OCI-LY3 (cell line): ENCODE data around the gene ZNF677.
"Not testable (repeated sequence)": the region's sequence is repeated elsewhere in the genome, so short reads cannot be mapped to it uniquely, and the experiment has no call there.

Experiments used
- H2AFZ ChIP-seq: fragments of 200-600, 300-600 bp; shearing (Covaris generic); 2 replicates; pipeline ENCODE4 v1.6.0; 2014; ENCODE audit warnings: antibody characterized with exemption, low read depth, low read length
- H3K27ac ChIP-seq: fragments of 200-600, 300-600 bp; sonication (generic); 2 replicates; pipeline ENCODE4 v1.5.1; 2014; ENCODE audit warnings: mild to moderate bottlenecking, low read length, moderate library complexity, mixed read lengths
- H3K27me3 ChIP-seq: fragments of 200-600, 300-600 bp; sonication (generic); 2 replicates; pipeline ENCODE4 v1.6.1; 2014; ENCODE audit warnings: low read depth, low read length, mixed read lengths
- H3K36me3 ChIP-seq: fragments of 200-600, 300-600 bp; sonication (generic); replicated peaks from 2 replicates; pipeline ENCODE3; 2014; ENCODE audit warnings: low read depth, low read length, mixed read lengths
- H3K4me1 ChIP-seq: fragments of 300-600, 200-600 bp; sonication (generic); 2 replicates; pipeline ENCODE4 v1.6.1; 2014; ENCODE audit warnings: low read length, mixed read lengths
- H3K4me2 ChIP-seq: fragments of 200-600, 300-600 bp; sonication (generic); 2 replicates; pipeline ENCODE4 v1.6.1; 2014; ENCODE audit warnings: low read length, mixed read lengths
- H3K4me3 ChIP-seq: fragments of 300-600, 200-600 bp; sonication (generic); 2 replicates; pipeline ENCODE4 v1.5.1; 2014; ENCODE audit warnings: antibody characterized with exemption, mild to moderate bottlenecking, low read length, moderate library complexity
- H3K79me2 ChIP-seq: fragments of 300-600, 200-600 bp; shearing (Covaris generic); 2 replicates; pipeline ENCODE4 v1.6.1; 2014; ENCODE audit warnings: mild to moderate bottlenecking, low read length, mixed read lengths
- H3K9ac ChIP-seq: fragments of 300-600, 200-600 bp; shearing (Covaris generic); 2 replicates; pipeline ENCODE4 v1.6.0; 2014; ENCODE audit warnings: mild to moderate bottlenecking, low read length, moderate library complexity
- H3K9me3 ChIP-seq: fragments of 200-600, 300-600 bp; shearing (Covaris generic); 2 replicates; pipeline ENCODE4 v1.6.1; 2014; ENCODE audit warnings: low read length, mixed read lengths; ENCODE audit not compliant: insufficient read depth
- H4K20me1 ChIP-seq: fragments of 200-600, 300-600 bp; sonication (generic); 2 replicates; pipeline ENCODE4 v1.6.1; 2016; ENCODE audit warnings: low read length, mixed read lengths; ENCODE audit not compliant: insufficient read depth
- CTCF ChIP-seq: fragments of 200-600, 300-600 bp; sonication (generic); IDR thresholded peaks from 2 replicates; pipeline ENCODE4 v1.5.1; 2014; ENCODE audit warnings: antibody characterized with exemption, low read length, low read depth
- EZH2phosphoT487 ChIP-seq: fragments of 200-600 bp; shearing (Covaris generic); IDR thresholded peaks from 2 replicates; pipeline ENCODE4 v1.6.1; 2018; ENCODE audit warnings: antibody characterized with exemption, mixed run types, low read depth

The ZNF677 gene

DNA sequence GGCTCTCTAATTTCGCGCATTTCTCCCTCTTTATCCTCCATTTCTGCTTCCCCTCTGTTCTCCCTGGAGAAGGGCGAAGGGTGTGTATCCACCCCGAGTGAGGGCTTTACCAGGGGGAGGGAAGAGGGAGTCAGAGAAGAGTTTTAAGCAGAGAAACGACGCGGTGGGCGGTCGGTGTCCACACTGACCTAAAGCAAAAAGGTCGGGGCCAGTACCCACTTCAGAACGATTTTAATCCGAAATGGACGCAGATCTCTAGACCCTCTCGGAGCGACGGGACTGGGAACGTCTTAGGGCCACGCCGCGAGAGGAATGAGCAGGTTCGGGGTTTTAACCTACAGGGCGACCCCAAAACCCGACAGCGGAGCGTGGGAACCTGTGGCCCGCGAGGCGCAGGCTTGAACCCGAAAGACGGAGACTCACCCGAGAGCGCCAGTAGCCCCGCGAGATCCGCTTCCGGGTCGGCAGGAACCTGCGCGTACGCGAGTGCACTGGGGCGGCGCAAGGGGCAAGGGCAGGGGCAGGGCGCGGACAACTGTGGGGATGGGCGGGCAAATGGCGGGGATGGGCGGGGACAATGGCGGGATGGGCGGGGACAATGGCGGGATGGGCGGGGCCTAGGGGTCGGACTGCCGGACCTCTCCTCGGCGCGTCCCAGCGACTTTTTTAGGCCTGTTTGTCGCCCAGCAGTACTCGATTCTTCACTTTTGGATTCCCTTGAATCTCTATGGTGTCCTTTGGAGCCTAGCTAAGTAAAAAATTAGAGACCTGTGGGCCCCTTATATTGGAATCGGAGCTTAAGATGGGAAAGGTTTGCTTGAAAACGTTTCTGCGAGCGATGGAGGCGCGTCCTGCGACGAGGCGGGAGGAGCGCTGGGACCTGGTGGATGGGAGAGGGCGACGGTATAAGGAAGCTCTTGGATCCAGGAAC lies at the start of gene ZNF677:
TSS of gene ZNF677 (minus strand) at position 463 of the 931 bp plus-strand sequence. CDS start 3,323 bp downstream, outside the sequence.
- H2AFZ ChIP-seq: no peak within 1 kb of the TSS
- H3K9ac ChIP-seq: no peak within 1 kb of the TSS
- no peaks in the 10 kb centered on the region for H3K36me3 ChIP-seq
- H4K20me1 ChIP-seq: no peaks in the 10 kb centered on the region
- no peaks in the 10 kb centered on the region for H3K27me3 ChIP-seq
- no peaks in the 10 kb centered on the region for H3K79me2 ChIP-seq
- no peak within 1 kb of the TSS for H3K4me3 ChIP-seq
- no peak within 1 kb of the TSS for H3K4me2 ChIP-seq
- H3K9me3 ChIP-seq: peaks cover 20% of the 10 kb centered on the region
- H3K4me1 ChIP-seq: no peaks in the 10 kb centered on the region
- no peak within 1 kb of the TSS for H3K27ac ChIP-seq
- TF ChIP-seq CTCF: no peak
- TF ChIP-seq EZH2phosphoT487: no peak

DNA sequence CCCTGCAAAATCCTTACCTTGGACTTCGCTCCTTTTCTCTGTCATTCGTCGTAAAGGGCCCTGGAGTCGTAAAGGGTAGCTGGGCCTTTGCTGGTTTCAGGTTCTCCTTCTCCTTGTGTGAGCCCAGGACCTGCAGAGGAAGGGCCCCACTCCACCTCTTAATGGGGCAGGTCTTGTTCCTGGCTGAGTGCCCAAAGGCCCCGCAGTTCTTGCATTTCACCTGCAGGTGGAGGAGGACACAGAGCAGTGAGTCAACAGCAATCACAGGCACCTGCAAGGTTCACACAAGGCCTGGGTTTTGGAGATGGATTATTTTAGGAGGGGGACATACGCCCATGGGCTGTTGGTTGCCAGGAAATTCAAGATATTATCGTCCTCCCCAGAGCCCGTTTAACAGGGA lies 46.7 kb upstream of the ZNF677 start:
- not testable (repeated sequence) for H3K27me3 ChIP-seq, H3K4me3 ChIP-seq, H4K20me1 ChIP-seq, H3K9ac ChIP-seq, H3K36me3 ChIP-seq, H3K9me3 ChIP-seq, H3K4me2 ChIP-seq, H3K79me2 ChIP-seq, H2AFZ ChIP-seq, H3K4me1 ChIP-seq, H3K27ac ChIP-seq

- Histone ChIP-seq H3K27ac (no peak overlapping the region), H3K4me3 (no peak overlapping the region), H3K79me2 (no peaks in the 10 kb centered on the region), H3K9ac (no peak overlapping the region), H3K27me3 (no peaks in the 10 kb centered on the region), H3K4me2 (no peak overlapping the region), H3K36me3 (no peaks in the 10 kb centered on the region), H2AFZ (no peak overlapping the region), H3K9me3 (peaks cover 36% of the 10 kb centered on the region), H3K4me1 (no peaks in the 10 kb centered on the region), H4K20me1 (no peaks in the 10 kb centered on the region)
- TF ChIP-seq EZH2phosphoT487 (no peak), CTCF (no peak)
Observed at GRCh38 chr19:53294786-53295441, 40.2 kb upstream of the ZNF677 start.

GRCh38 chr19:53290758-53291549 lies 36.3 kb upstream of the ZNF677 start:
- no peaks in the 10 kb centered on the region for H3K36me3 ChIP-seq
- H3K4me3 ChIP-seq: no peak overlapping the region
- no peaks in the 10 kb centered on the region for H4K20me1 ChIP-seq
- no peaks in the 10 kb centered on the region for H3K79me2 ChIP-seq
- H3K27me3 ChIP-seq: no peaks in the 10 kb centered on the region
- peaks cover 34% of the 10 kb centered on the region for H3K9me3 ChIP-seq
- H3K4me2 ChIP-seq: no peak overlapping the region
- H3K4me1 ChIP-seq: no peaks in the 10 kb centered on the region
- H3K27ac ChIP-seq: no peak overlapping the region
- H2AFZ ChIP-seq: no peak overlapping the region
- TF ChIP-seq CTCF (no peak), EZH2phosphoT487 (no peak)
- no peak overlapping the region for H3K9ac ChIP-seq
